ENCODE measurements around the gene FOXP1.
A peak's percentile ranks its signal among the peaks of the same experiment; 100 is the strongest.

FOXP1 gene

GRCh38 chr3:71045917-71046282 is 537.6 kb downstream of the FOXP1 start:
- H3K9me3 Mint-ChIP-seq (ENCODE audit: low read depth): no peaks in the 10 kb centered on the region
- H3K4me1 Mint-ChIP-seq (ENCODE audit: low read depth): peaks cover 96% of the 10 kb centered on the region
- H3K4me3 Mint-ChIP-seq: peak overlapping the region; percentile 70
- H3K27me3 Mint-ChIP-seq: no peaks in the 10 kb centered on the region
- H3K36me3 Mint-ChIP-seq: peaks cover 50% of the 10 kb centered on the region
- H3K27ac Mint-ChIP-seq: no peak overlapping the region

GRCh38 chr3:71045212-71045916 is 538.2 kb downstream of the FOXP1 start:
- peaks cover 49% of the 10 kb centered on the region for H3K36me3 Mint-ChIP-seq
- peaks cover 96% of the 10 kb centered on the region for H3K4me1 Mint-ChIP-seq (ENCODE audit: low read depth)
- H3K27ac Mint-ChIP-seq: no peak overlapping the region
- H3K27me3 Mint-ChIP-seq: no peaks in the 10 kb centered on the region
- H3K4me3 Mint-ChIP-seq: peak overlapping the region; percentile 70
- H3K9me3 Mint-ChIP-seq (ENCODE audit: low read depth): no peaks in the 10 kb centered on the region

GRCh38 chr3:71042759-71043158 is 540.8 kb downstream of the FOXP1 start:
- no peaks in the 10 kb centered on the region for H3K27me3 Mint-ChIP-seq
- peak overlapping the region; percentile 25 for H3K27ac Mint-ChIP-seq
- H3K9me3 Mint-ChIP-seq (ENCODE audit: low read depth): no peaks in the 10 kb centered on the region
- peaks cover 42% of the 10 kb centered on the region for H3K36me3 Mint-ChIP-seq
- H3K4me3 Mint-ChIP-seq: no peak overlapping the region
- H3K4me1 Mint-ChIP-seq (ENCODE audit: low read depth): peaks cover 91% of the 10 kb centered on the region

DNA sequence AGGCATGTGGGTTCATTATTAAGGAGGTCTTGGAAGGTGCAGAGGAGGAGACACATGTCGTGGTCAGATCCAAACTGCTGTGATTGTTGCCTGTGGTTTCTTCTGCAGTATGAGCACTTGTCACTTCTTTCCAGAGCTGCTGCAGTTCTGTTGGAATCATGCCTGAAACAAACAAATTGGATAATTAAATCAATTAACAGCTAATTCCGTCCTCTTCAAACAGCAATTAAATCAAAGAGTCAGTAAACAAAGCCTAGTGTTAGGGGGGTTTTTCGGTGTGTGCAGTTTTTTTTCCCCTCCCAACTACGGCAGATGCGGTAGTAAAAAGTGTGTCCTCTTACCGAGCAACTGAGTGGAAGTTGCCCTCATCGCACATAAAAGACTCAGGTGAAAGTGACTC is 542.2 kb downstream of the FOXP1 start:
- Mint-ChIP-seq H3K4me3 (peak overlapping the region; percentile 42), H3K36me3 (peaks cover 39% of the 10 kb centered on the region), H3K4me1 (ENCODE audit: low read depth) (peaks cover 91% of the 10 kb centered on the region), H3K27ac (peak overlapping the region; percentile 75), H3K9me3 (ENCODE audit: low read depth) (no peaks in the 10 kb centered on the region), H3K27me3 (no peaks in the 10 kb centered on the region)

- peaks cover 30% of the 10 kb centered on the region for H3K36me3 Mint-ChIP-seq
- H3K9me3 Mint-ChIP-seq (ENCODE audit: low read depth): no peaks in the 10 kb centered on the region
- H3K27ac Mint-ChIP-seq: peak overlapping the region; percentile 47
- H3K27me3 Mint-ChIP-seq: no peaks in the 10 kb centered on the region
- peaks cover 91% of the 10 kb centered on the region for H3K4me1 Mint-ChIP-seq (ENCODE audit: low read depth)
- H3K4me3 Mint-ChIP-seq: peak overlapping the region; percentile 10
Measured at GRCh38 chr3:71039332-71039731, 544.2 kb downstream of the FOXP1 start.

- H3K27ac Mint-ChIP-seq: peak overlapping the region; percentile 79
- no peak overlapping the region for H3K4me3 Mint-ChIP-seq
- H3K36me3 Mint-ChIP-seq: peaks cover 28% of the 10 kb centered on the region
- H3K9me3 Mint-ChIP-seq (ENCODE audit: low read depth): no peaks in the 10 kb centered on the region
- H3K27me3 Mint-ChIP-seq: no peaks in the 10 kb centered on the region
- H3K4me1 Mint-ChIP-seq (ENCODE audit: low read depth): peaks cover 91% of the 10 kb centered on the region
Measured at GRCh38 chr3:71037775-71038174, 545.8 kb downstream of the FOXP1 start.

GRCh38 chr3:71035886-71036285 is 547.6 kb downstream of the FOXP1 start:
- H3K4me3 Mint-ChIP-seq: peak overlapping the region; percentile 9
- H3K4me1 Mint-ChIP-seq (ENCODE audit: low read depth): peaks cover 93% of the 10 kb centered on the region
- no peaks in the 10 kb centered on the region for H3K9me3 Mint-ChIP-seq (ENCODE audit: low read depth)
- no peaks in the 10 kb centered on the region for H3K27me3 Mint-ChIP-seq
- H3K27ac Mint-ChIP-seq: peak overlapping the region; percentile 80
- peaks cover 27% of the 10 kb centered on the region for H3K36me3 Mint-ChIP-seq

GRCh38 chr3:71035314-71035713 is 548.2 kb downstream of the FOXP1 start:
- Mint-ChIP-seq H3K36me3 (peaks cover 31% of the 10 kb centered on the region), H3K9me3 (ENCODE audit: low read depth) (no peaks in the 10 kb centered on the region), H3K4me3 (no peak overlapping the region), H3K27me3 (no peaks in the 10 kb centered on the region), H3K4me1 (ENCODE audit: low read depth) (peaks cover 93% of the 10 kb centered on the region), H3K27ac (peak overlapping the region; percentile 80)

- peak overlapping the region; percentile 88 for H3K27ac Mint-ChIP-seq
- H3K4me1 Mint-ChIP-seq (ENCODE audit: low read depth): peaks cover 90% of the 10 kb centered on the region
- H3K9me3 Mint-ChIP-seq (ENCODE audit: low read depth): no peaks in the 10 kb centered on the region
- H3K27me3 Mint-ChIP-seq: no peaks in the 10 kb centered on the region
- H3K36me3 Mint-ChIP-seq: peaks cover 27% of the 10 kb centered on the region
- H3K4me3 Mint-ChIP-seq: peak overlapping the region; percentile 25
Measured at GRCh38 chr3:71033681-71034220, 549.8 kb downstream of the FOXP1 start.

DNA sequence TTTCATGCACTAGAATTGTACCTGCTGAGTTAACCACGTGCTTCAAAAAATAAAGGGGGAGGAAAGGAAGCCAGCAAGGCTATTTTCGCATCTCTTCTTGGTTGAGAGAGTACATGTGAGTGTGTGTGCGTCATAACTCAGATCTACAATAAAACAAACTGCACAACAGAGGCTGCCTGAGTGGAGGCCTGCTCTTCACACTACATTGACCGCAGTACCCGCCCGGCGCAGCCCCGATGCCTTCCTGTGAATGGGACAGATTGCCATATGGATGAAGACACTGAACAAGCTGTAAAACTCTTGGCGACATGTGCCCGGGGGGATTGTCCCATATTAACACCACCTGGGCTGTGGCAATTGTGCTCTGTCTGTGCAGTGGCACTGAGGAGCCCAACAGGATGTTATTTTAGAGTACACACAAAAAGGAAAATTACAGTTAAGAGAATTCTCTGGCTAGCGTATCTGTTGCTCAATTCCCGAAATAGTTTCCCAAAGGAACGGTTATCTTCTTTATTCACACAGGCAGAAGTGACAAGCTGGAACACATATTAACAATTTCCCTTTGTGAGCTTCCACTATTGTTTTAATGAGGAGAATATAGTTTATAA is 551.5 kb downstream of the FOXP1 start:
- Mint-ChIP-seq H3K36me3 (peaks cover 25% of the 10 kb centered on the region), H3K4me3 (peak overlapping the region; percentile 33), H3K27me3 (no peaks in the 10 kb centered on the region), H3K4me1 (ENCODE audit: low read depth) (peaks cover 90% of the 10 kb centered on the region), H3K9me3 (ENCODE audit: low read depth) (no peaks in the 10 kb centered on the region), H3K27ac (peak overlapping the region; percentile 88)

- peak overlapping the region; percentile 88 for H3K27ac Mint-ChIP-seq
- H3K27me3 Mint-ChIP-seq: no peaks in the 10 kb centered on the region
- H3K36me3 Mint-ChIP-seq: peaks cover 27% of the 10 kb centered on the region
- H3K4me3 Mint-ChIP-seq: peak overlapping the region; percentile 33
- H3K4me1 Mint-ChIP-seq (ENCODE audit: low read depth): peaks cover 90% of the 10 kb centered on the region
- H3K9me3 Mint-ChIP-seq (ENCODE audit: low read depth): no peaks in the 10 kb centered on the region
Measured at GRCh38 chr3:71031181-71031580, 552.3 kb downstream of the FOXP1 start.

DNA sequence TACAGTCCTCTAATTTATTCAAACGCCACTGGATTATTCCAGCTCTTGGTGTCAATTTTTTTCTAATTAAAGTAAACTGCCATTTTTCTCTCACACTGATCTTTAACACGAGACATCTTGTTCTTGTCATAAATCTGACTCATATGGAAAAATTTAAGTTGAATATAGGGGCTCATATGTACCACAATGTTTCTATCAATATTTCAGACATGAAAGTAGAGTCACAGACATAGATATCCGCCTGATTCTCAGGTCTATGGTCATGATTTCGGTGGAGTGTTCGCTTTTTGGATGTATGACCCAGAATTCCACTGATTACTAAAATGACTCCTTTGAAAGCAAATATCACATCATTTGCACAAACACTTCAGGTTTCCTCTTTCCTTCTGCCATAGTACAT is 552.8 kb downstream of the FOXP1 start:
- H3K4me1 Mint-ChIP-seq (ENCODE audit: low read depth): peaks cover 90% of the 10 kb centered on the region
- peak overlapping the region; percentile 88 for H3K27ac Mint-ChIP-seq
- H3K4me3 Mint-ChIP-seq: peak overlapping the region; percentile 33
- H3K27me3 Mint-ChIP-seq: no peaks in the 10 kb centered on the region
- no peaks in the 10 kb centered on the region for H3K9me3 Mint-ChIP-seq (ENCODE audit: low read depth)
- peaks cover 27% of the 10 kb centered on the region for H3K36me3 Mint-ChIP-seq

DNA sequence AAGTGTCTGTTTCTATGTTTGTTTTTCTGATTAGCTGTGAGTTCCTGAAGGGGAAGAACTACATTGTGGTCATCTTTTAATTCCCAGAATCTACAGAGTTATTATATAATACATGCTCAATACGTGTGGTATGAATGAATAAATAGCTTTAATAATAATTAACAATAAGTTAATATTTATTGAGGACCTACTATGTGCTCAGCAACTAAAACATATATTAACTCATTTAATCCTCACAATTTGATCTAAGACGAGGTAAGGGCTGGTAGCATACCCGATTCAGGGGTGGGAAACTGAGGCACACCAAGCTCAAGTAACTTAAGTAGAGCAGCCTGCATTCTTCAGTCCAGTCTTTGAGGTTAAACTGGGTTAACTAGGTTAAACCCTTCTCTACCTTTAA is 553.8 kb downstream of the FOXP1 start:
- Mint-ChIP-seq H3K27me3 (no peaks in the 10 kb centered on the region), H3K27ac (peak overlapping the region; percentile 88), H3K36me3 (peaks cover 27% of the 10 kb centered on the region), H3K9me3 (ENCODE audit: low read depth) (no peaks in the 10 kb centered on the region), H3K4me3 (no peak overlapping the region), H3K4me1 (ENCODE audit: low read depth) (peaks cover 90% of the 10 kb centered on the region)

DNA sequence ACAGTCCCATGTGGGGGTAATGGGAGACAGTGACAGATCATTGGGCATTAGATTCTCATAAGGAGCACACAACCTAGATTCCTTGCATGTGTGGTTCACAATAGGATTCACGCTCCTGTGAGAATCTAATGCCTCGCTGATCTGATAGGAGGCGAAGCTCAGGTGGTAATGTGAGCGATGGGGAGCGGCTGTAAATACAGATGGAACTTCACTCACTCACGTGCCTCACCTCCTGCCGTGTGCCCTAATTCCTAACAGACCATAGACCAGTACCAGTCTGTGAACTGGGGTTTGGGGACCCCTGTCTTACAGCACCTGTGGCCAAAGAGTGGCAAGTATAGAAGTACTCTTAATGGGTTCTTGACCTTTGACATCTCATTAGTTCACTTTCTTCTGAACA is 554.7 kb downstream of the FOXP1 start:
- H3K9me3 Mint-ChIP-seq (ENCODE audit: low read depth): no peaks in the 10 kb centered on the region
- H3K4me1 Mint-ChIP-seq (ENCODE audit: low read depth): peaks cover 91% of the 10 kb centered on the region
- peaks cover 30% of the 10 kb centered on the region for H3K36me3 Mint-ChIP-seq
- H3K4me3 Mint-ChIP-seq: no peak overlapping the region
- no peaks in the 10 kb centered on the region for H3K27me3 Mint-ChIP-seq
- peak overlapping the region; percentile 70 for H3K27ac Mint-ChIP-seq

DNA sequence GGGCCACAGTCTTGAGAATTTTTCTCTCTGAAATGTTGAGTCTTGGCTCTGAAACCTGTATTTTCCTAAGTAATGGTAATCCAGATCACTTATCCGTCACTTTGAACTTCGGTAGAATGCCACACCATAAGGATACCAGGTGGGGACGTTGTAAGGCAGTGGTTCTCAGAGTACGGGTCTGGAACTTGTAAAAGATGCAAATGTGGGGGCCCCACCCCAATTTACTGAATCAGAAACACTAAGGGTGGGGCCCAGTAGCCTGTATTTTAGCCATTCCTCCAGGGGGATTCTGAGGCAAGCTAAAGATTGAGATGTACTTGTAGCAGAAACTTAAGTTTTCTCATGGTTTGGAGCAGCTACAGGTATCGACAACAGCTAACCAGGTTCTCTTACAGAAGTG is 555.3 kb downstream of the FOXP1 start:
- Mint-ChIP-seq H3K36me3 (peaks cover 33% of the 10 kb centered on the region), H3K4me1 (ENCODE audit: low read depth) (peaks cover 92% of the 10 kb centered on the region), H3K27ac (peak overlapping the region; percentile 70), H3K9me3 (ENCODE audit: low read depth) (no peaks in the 10 kb centered on the region), H3K27me3 (no peaks in the 10 kb centered on the region), H3K4me3 (no peak overlapping the region)
